Naive B cell (primary cell): Measurements from ENCODE around the gene DLK2. TPM values are rescaled to one million over a fixed set of nuclear protein-coding genes. Genes with fewer than 3 reads are reported as not detected.
A peak's percentile ranks its signal among the peaks of the same experiment; 100 is the strongest.

ENCODE experiments used
- ATAC-seq, 2 donors: fragments of 150-1000 bp; cut with Tn5 transposase; 2 replicates each; pipeline ENCODE4 v1.10.0; 2021; ENCODE audit warnings: low read depth in 2 of 2, mild to moderate bottlenecking in 2 of 2, moderate library complexity in 2 of 2
- DNase-seq: peaks from one replicate; pipeline ENCODE4 v3.0.0; 2022
- H3K27ac Mint-ChIP-seq, 6 donors: one replicate each; pipeline ENCODE4 v1.8.0; 2020 to 2022; ENCODE audit warnings: mild to moderate bottlenecking in 6 of 6, mixed read lengths in 6 of 6, moderate library complexity in 5 of 6, inconsistent platforms in 2 of 6
- H3K27me3 Mint-ChIP-seq, 3 donors: one replicate each; pipeline ENCODE4 v1.8.0; 2021 to 2022; ENCODE audit warnings: mixed read lengths in 3 of 3, mild to moderate bottlenecking in 1 of 3
- H3K36me3 Mint-ChIP-seq, 2 donors: one replicate each; pipeline ENCODE4 v1.8.0; 2020 to 2022; ENCODE audit warnings: mixed read lengths in 2 of 2, inconsistent platforms in 1 of 2, mild to moderate bottlenecking in 1 of 2
- H3K4me1 Mint-ChIP-seq, 3 donors: one replicate each; pipeline ENCODE4 v1.8.0; 2020 to 2022; ENCODE audit warnings: mixed read lengths in 3 of 3, inconsistent platforms in 1 of 3, mild to moderate bottlenecking in 1 of 3, moderate library complexity in 1 of 3
- H3K4me3 Mint-ChIP-seq, 8 donors: one replicate each; pipeline ENCODE4 v1.8.0; 2020 to 2022; ENCODE audit warnings: mild to moderate bottlenecking in 8 of 8, mixed read lengths in 8 of 8, moderate library complexity in 8 of 8, inconsistent platforms in 2 of 8
- H3K9me3 Mint-ChIP-seq, 7 donors: one replicate each; pipeline ENCODE4 v1.8.0; 2020 to 2022; ENCODE audit warnings: mixed read lengths in 7 of 7, mild to moderate bottlenecking in 5 of 7, inconsistent platforms in 2 of 7, moderate library complexity in 1 of 7
- polyA plus RNA-seq, 6 donors: library from polyadenylated mRNA; unstranded; fragments of 300-500 nt; fragmentation: Illumina TruSeq; gene quantifications; one replicate each; pipeline ENCODE4 v1.2.3, GENCODE V29; 2021; ENCODE audit warnings: low read depth in 6 of 6

The DLK2 gene
- polyA plus RNA-seq, 6 donors from 2014 or later, result 0.34 to 0.39 (median 0.39) TPM; not detected in 2

- Mint-ChIP-seq H3K9me3 (no peaks in the 10 kb centered on the region), H3K4me3 (no peak overlapping the region), H3K27ac (no peak overlapping the region), H3K27me3 (no peaks in the 10 kb centered on the region), H3K36me3 (no peaks in the 10 kb centered on the region), H3K4me1 (peaks cover 23 to 27% (median 25%) of the 10 kb centered on the region in 3 donors)
- ATAC-seq, result no peak
- no peak for DNase-seq
These were observed 38.5 kb upstream of the DLK2 start for GRCh38 chr6:43493833-43494232.

GRCh38 chr6:43493230-43493629, 37.9 kb upstream of the DLK2 start:
- DNase-seq (no peak), ATAC-seq (no peak)
- Mint-ChIP-seq H3K9me3 (no peaks in the 10 kb centered on the region), H3K27me3 (no peaks in the 10 kb centered on the region), H3K36me3 (no peaks in the 10 kb centered on the region), H3K4me3 (no peak overlapping the region), H3K4me1 (peaks cover 23 to 33% (median 25%) of the 10 kb centered on the region in 3 donors), H3K27ac (peak overlapping the region in 3 of 6 donors; percentile 12 to 88 (median 65))

GRCh38 chr6:43492673-43493072, 37.3 kb upstream of the DLK2 start:
- no peak overlapping the region for H3K4me3 Mint-ChIP-seq
- no peaks in the 10 kb centered on the region for H3K36me3 Mint-ChIP-seq
- DNase-seq (no peak), ATAC-seq (no peak)
- peaks cover 23 to 36% (median 25%) of the 10 kb centered on the region in 3 donors for H3K4me1 Mint-ChIP-seq
- H3K27ac Mint-ChIP-seq, result peak overlapping the region in 1 of 6 donors; percentile 65
- H3K9me3 Mint-ChIP-seq, result no peaks in the 10 kb centered on the region
- H3K27me3 Mint-ChIP-seq, result no peaks in the 10 kb centered on the region

GRCh38 chr6:43491750-43492661, 36.7 kb upstream of the DLK2 start:
- Mint-ChIP-seq H3K27ac (no peak overlapping the region), H3K4me1 (peaks cover 24 to 36% (median 25%) of the 10 kb centered on the region in 3 donors), H3K27me3 (no peaks in the 10 kb centered on the region), H3K36me3 (no peaks in the 10 kb centered on the region), H3K4me3 (no peak overlapping the region), H3K9me3 (no peaks in the 10 kb centered on the region)
- DNase-seq (no peak), ATAC-seq (no peak)

GRCh38 chr6:43490523-43490939, 35.2 kb upstream of the DLK2 start:
- ATAC-seq (no peak), DNase-seq (no peak)
- Mint-ChIP-seq H3K4me3 (no peak overlapping the region), H3K27me3 (no peaks in the 10 kb centered on the region), H3K27ac (no peak overlapping the region), H3K4me1 (peaks cover 25 to 35% (median 27%) of the 10 kb centered on the region in 3 donors), H3K36me3 (no peaks in the 10 kb centered on the region), H3K9me3 (no peaks in the 10 kb centered on the region)

- DNase-seq (no peak), ATAC-seq (no peak)
- Mint-ChIP-seq H3K27me3 (no peaks in the 10 kb centered on the region), H3K36me3 (no peaks in the 10 kb centered on the region), H3K27ac (peak overlapping the region in 2 of 6 donors; percentile 71 to 82), H3K4me3 (peak overlapping the region in 1 of 8 donors; percentile 78), H3K9me3 (no peaks in the 10 kb centered on the region), H3K4me1 (peaks cover 19 to 28% (median 26%) of the 10 kb centered on the region in 3 donors)
These were observed 34.1 kb upstream of the DLK2 start for GRCh38 chr6:43489277-43490072.

GRCh38 chr6:43488667-43489276, 33.4 kb upstream of the DLK2 start:
- DNase-seq, result no peak
- H3K27ac Mint-ChIP-seq, result peak overlapping the region in 2 of 6 donors; percentile 71 to 82

GRCh38 chr6:43481591-43482236, 26.4 kb upstream of the DLK2 start:
- DNase-seq, result no peak
- peaks cover 0 to 3% of the 10 kb centered on the region in 2 donors for H3K36me3 Mint-ChIP-seq
- no peak for ATAC-seq
- no peaks in the 10 kb centered on the region for H3K9me3 Mint-ChIP-seq
- peaks cover 42 to 49% (median 47%) of the 10 kb centered on the region in 3 donors for H3K4me1 Mint-ChIP-seq
- H3K27me3 Mint-ChIP-seq, result no peaks in the 10 kb centered on the region
- H3K4me3 Mint-ChIP-seq, result no peak overlapping the region
- H3K27ac Mint-ChIP-seq, result peak overlapping the region in 1 of 6 donors; percentile 72

More at GRCh38 chr6:43488667-43489276, 33.4 kb upstream of the DLK2 start:
- Mint-ChIP-seq H3K9me3 (no peaks in the 10 kb centered on the region), H3K36me3 (no peaks in the 10 kb centered on the region), H3K4me3 (no peak overlapping the region), H3K27me3 (no peaks in the 10 kb centered on the region), H3K4me1 (peaks cover 19 to 28% (median 20%) of the 10 kb centered on the region in 3 donors)
- no peak for ATAC-seq

GRCh38 chr6:43481075-43481474, 25.7 kb upstream of the DLK2 start:
- peaks cover 46 to 49% (median 47%) of the 10 kb centered on the region in 3 donors for H3K4me1 Mint-ChIP-seq

GRCh38 chr6:43478008-43478372, 22.6 kb upstream of the DLK2 start:
- Mint-ChIP-seq H3K9me3 (no peaks in the 10 kb centered on the region), H3K36me3 (peaks cover 0 to 3% of the 10 kb centered on the region in 2 donors), H3K27ac (peak overlapping the region; percentile 95 to 100 (median 98)), H3K4me1 (peaks cover 41 to 43% (median 42%) of the 10 kb centered on the region in 3 donors), H3K4me3 (peak overlapping the region; percentile 89 to 100 (median 96)), H3K27me3 (no peaks in the 10 kb centered on the region)
- DNase-seq (no peak), ATAC-seq (no peak)

More at GRCh38 chr6:43481075-43481474, 25.7 kb upstream of the DLK2 start:
- DNase-seq (no peak), ATAC-seq (no peak)
- no peaks in the 10 kb centered on the region for H3K27me3 Mint-ChIP-seq
- H3K9me3 Mint-ChIP-seq, result no peaks in the 10 kb centered on the region
- peak overlapping the region in 4 of 6 donors; percentile 49 to 88 (median 64) for H3K27ac Mint-ChIP-seq
- peaks cover 0 to 3% of the 10 kb centered on the region in 2 donors for H3K36me3 Mint-ChIP-seq
- no peak overlapping the region for H3K4me3 Mint-ChIP-seq

- Mint-ChIP-seq H3K36me3 (peaks cover 0 to 3% of the 10 kb centered on the region in 2 donors), H3K27ac (peak within 1 kb of the TSS; percentile 95 to 100 (median 98)), H3K4me3 (peak within 1 kb of the TSS; percentile 89 to 100 (median 96)), H3K9me3 (no peaks in the 10 kb centered on the region), H3K4me1 (peaks cover 39 to 41% (median 40%) of the 10 kb centered on the region in 3 donors), H3K27me3 (no peaks in the 10 kb centered on the region)
- peak; percentile 96 for DNase-seq
- ATAC-seq, result peak; percentile 98
These were observed 22.1 kb upstream of the DLK2 start, which contains the start of gene TJAP1 for GRCh38 chr6:43477235-43478007. TSS of gene TJAP1 (plus strand) at chr6:43477570. CDS start at chr6:43499002, 21,432 bp downstream.

- ATAC-seq (peak; percentile 12 to 20), DNase-seq (no peak)
- peaks cover 32 to 35% (median 34%) of the 10 kb centered on the region in 3 donors for H3K4me1 Mint-ChIP-seq
- H3K4me3 Mint-ChIP-seq, result peak overlapping the region; percentile 89 to 100 (median 96)
- peak overlapping the region; percentile 95 to 100 (median 98) for H3K27ac Mint-ChIP-seq
- no peaks in the 10 kb centered on the region for H3K36me3 Mint-ChIP-seq
- H3K9me3 Mint-ChIP-seq, result no peaks in the 10 kb centered on the region
- H3K27me3 Mint-ChIP-seq, result no peaks in the 10 kb centered on the region
These were observed 21.4 kb upstream of the DLK2 start for GRCh38 chr6:43476746-43477145.
